ENCODE measurements around the gene PSMG1.
"Not testable (repeated sequence)": the region's sequence is repeated elsewhere in the genome, so short reads cannot be mapped to it uniquely, and the experiment has no call there.

PSMG1 gene

DNA sequence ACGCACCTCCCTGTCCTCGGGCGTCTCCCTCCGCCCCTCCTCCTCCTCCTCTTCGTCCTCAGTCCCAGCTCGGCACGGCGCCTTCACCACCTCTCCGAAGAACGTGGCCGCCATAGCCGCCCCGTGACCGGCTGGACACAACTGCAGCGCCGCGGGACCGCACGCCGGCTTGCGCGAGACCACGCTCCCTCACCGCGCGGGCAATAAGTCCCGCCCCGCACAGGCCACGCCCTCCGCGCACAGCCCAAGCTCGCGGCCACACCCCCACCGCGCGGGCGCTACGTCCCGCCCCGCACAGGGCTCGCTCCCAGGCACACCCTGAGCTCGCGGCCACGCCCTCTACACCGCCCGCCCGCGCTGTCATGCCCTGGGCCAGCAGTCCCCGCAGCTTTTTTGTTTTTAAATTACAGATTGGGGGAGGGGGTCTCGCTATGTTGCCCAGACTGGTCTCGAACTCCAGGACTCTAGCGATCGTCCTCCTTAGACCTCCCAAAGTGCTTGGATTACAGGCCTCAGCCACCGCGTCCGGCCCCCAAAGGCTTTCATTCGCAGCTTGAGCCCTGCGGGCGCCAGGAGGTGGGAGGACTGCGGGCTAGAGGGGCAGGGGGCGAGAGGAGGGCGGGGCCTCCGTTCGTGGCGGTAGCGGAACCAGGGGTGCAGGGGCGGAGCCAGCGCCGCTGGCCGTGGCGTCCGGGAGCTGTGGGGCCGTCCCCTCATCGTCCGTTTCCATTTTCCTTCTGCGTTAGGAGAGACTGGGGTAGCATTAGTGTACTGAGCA, at the start of gene PSMG1:
PSMG1 (minus strand) TSS at position 180 of the 778 bp plus-strand sequence; CDS start at position 114, 66 bp downstream.
- peak within 1 kb of the TSS; percentile 81 for H3K27ac ChIP-seq
- no peak for TF ChIP-seq CTCF (IDR thresholded peaks at IDR 0.05; ENCODE audit: low read depth, low read length, missing control alignments)

GRCh38 chr21:39232861-39233291, 49.6 kb upstream of the PSMG1 start:
- H3K27ac ChIP-seq: no peak overlapping the region
- no peak for TF ChIP-seq CTCF (IDR thresholded peaks at IDR 0.05; ENCODE audit: low read depth, low read length, missing control alignments)
- peaks cover 36% of the 10 kb centered on the region for H3K36me3 ChIP-seq (replicated peaks)
- no peak for DNase-seq
- in situ Hi-C loops (cut with HindIII; ENCODE audit: low pct_ligation_motif_present, low sequenced_read_pairs): no loop called here
- no peaks in the 10 kb centered on the region for H3K27me3 ChIP-seq (replicated peaks)
- no peak overlapping the region for H3K4me3 ChIP-seq (ENCODE audit: low read depth, low read length)

More for the DNA sequence above, at the start of gene PSMG1:
- Histone ChIP-seq H3K27me3 (replicated peaks) (no peaks in the 10 kb centered on the region), H3K36me3 (replicated peaks) (peaks cover 2% of the 10 kb centered on the region), H3K4me3 (ENCODE audit: low read depth, low read length) (peak within 1 kb of the TSS; percentile 90)
- DNase-seq: peak; percentile 90
- in situ Hi-C loops (cut with HindIII; ENCODE audit: low pct_ligation_motif_present, low sequenced_read_pairs): no loop called here

GRCh38 chr21:39224930-39225329, 41.7 kb upstream of the PSMG1 start:
- Histone ChIP-seq H3K27me3 (replicated peaks) (no peaks in the 10 kb centered on the region), H3K36me3 (replicated peaks) (peaks cover 10% of the 10 kb centered on the region), H3K27ac (no peak overlapping the region), H3K4me3 (ENCODE audit: low read depth, low read length) (no peak overlapping the region)
- in situ Hi-C loops (cut with HindIII; ENCODE audit: low pct_ligation_motif_present, low sequenced_read_pairs): no loop called here
- TF ChIP-seq CTCF (IDR thresholded peaks at IDR 0.05; ENCODE audit: low read depth, low read length, missing control alignments): no peak
- DNase-seq: no peak

DNA sequence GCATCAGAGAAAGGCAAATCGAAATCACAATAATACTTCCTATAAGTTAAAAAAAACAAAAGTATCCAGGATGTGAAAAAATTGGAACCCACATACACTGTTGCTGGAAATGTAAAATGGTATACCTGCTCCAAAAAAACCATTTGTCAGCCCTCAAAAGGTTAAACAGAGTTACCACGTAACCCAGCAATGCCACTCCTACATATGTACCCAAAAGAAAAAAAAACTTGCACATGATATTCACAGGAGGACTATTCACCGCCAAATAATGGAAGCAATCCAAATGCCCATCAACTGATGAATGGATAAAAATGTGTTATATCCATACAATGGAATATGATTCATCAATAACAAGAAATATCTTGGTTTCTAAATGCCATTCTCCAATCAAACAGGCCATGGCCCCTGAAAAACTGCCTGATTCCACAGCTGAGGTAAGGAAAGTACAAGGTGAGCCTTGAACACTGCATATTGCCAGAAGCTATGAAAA, 38.8 kb upstream of the PSMG1 start:
- no peak for DNase-seq
- no peak for TF ChIP-seq CTCF (IDR thresholded peaks at IDR 0.05; ENCODE audit: low read depth, low read length, missing control alignments)
- no peaks in the 10 kb centered on the region for H3K27me3 ChIP-seq (replicated peaks)
- in situ Hi-C loops (cut with HindIII; ENCODE audit: low pct_ligation_motif_present, low sequenced_read_pairs): no loop called here
- no peak overlapping the region for H3K27ac ChIP-seq
- H3K36me3 ChIP-seq (replicated peaks): peaks cover 13% of the 10 kb centered on the region
- no peak overlapping the region for H3K4me3 ChIP-seq (ENCODE audit: low read depth, low read length)

- H3K27me3 ChIP-seq (replicated peaks): no peaks in the 10 kb centered on the region
- no peak overlapping the region for H3K4me3 ChIP-seq (ENCODE audit: low read depth, low read length)
- H3K36me3 ChIP-seq (replicated peaks): peaks cover 13% of the 10 kb centered on the region
- in situ Hi-C loops (cut with HindIII; ENCODE audit: low pct_ligation_motif_present, low sequenced_read_pairs): no loop called here
- no peak for DNase-seq
- TF ChIP-seq CTCF (IDR thresholded peaks at IDR 0.05; ENCODE audit: low read depth, low read length, missing control alignments): no peak
- H3K27ac ChIP-seq: no peak overlapping the region
Measured at GRCh38 chr21:39221282-39221996, 38.2 kb upstream of the PSMG1 start.

GRCh38 chr21:39220875-39221274, 37.6 kb upstream of the PSMG1 start:
- in situ Hi-C loops (cut with HindIII; ENCODE audit: low pct_ligation_motif_present, low sequenced_read_pairs); H3K27ac ChIP-seq; DNase-seq; H3K27me3 ChIP-seq (replicated peaks); H3K4me3 ChIP-seq (ENCODE audit: low read depth, low read length): not testable (repeated sequence)
- H3K36me3 ChIP-seq (replicated peaks): peaks cover 13% of the 10 kb centered on the region
